GM23338 (cell line): ENCODE results near the gene DDR2. TPM values are rescaled to one million over a fixed set of nuclear protein-coding genes. Genes with fewer than 3 reads are reported as not detected.

Source experiments
- ATAC-seq: fragments of 200-7000 bp; cut with Tn5 transposase; 3 replicates; pipeline ENCODE4 v1.9.1; 2020
- DNase-seq: peaks from one replicate; pipeline ENCODE4 v3.0.0-alpha.2; 2015; ENCODE audit warnings: low spot score
- H2AFZ ChIP-seq: fragments of 200-600 bp; sonication (generic); 2 replicates; pipeline ENCODE4 v1.8.0; 2016; ENCODE audit warnings: antibody characterized with exemption, mild to moderate bottlenecking, moderate library complexity
- H3F3A ChIP-seq: fragments of 200-600 bp; sonication (generic); replicated peaks from 2 replicates; pipeline ENCODE4 v1.8.0; 2017; ENCODE audit warnings: antibody characterized with exemption, mixed run types, low read depth
- H3K27ac ChIP-seq: fragments of 200-600 bp; sonication (generic); 2 replicates; pipeline ENCODE4 v1.6.1; 2016; ENCODE audit warnings: low read depth
- H3K27me3 ChIP-seq: fragments of 200-600 bp; sonication (generic); 2 replicates; pipeline ENCODE4 v1.8.0; 2016; ENCODE audit warnings: mild to moderate bottlenecking, mixed run types, moderate library complexity; ENCODE audit not compliant: insufficient read depth
- H3K36me3 ChIP-seq: fragments of 200-600 bp; sonication (generic); 2 replicates; pipeline ENCODE4 v1.8.0; 2016; ENCODE audit warnings: mild to moderate bottlenecking; ENCODE audit not compliant: insufficient read depth
- H3K4me1 ChIP-seq: fragments of 200-600 bp; sonication (generic); 2 replicates; pipeline ENCODE4 v1.8.0; 2016; ENCODE audit warnings: mild to moderate bottlenecking, moderate library complexity; ENCODE audit not compliant: insufficient read depth
- H3K4me2 ChIP-seq: fragments of 200-600 bp; sonication (generic); 2 replicates; pipeline ENCODE4 v1.7.1; 2017; ENCODE audit warnings: mixed run types
- H3K4me3 ChIP-seq: fragments of 200-600 bp; sonication (generic); 2 replicates; pipeline ENCODE4 v1.6.1; 2016; ENCODE audit warnings: mixed run types
- H3K79me2 ChIP-seq: fragments of 200-600 bp; sonication (generic); replicated peaks from 2 replicates; pipeline ENCODE4 v1.8.0; 2017; ENCODE audit warnings: mild to moderate bottlenecking; ENCODE audit not compliant: insufficient read depth
- H3K9me2 ChIP-seq: fragments of 200-600 bp; sonication (generic); 2 replicates; pipeline ENCODE4 v1.8.0; 2017; ENCODE audit not compliant: insufficient read depth
- H4K20me1 ChIP-seq: fragments of 200-600 bp; sonication (generic); replicated peaks from 2 replicates; pipeline ENCODE4 v1.8.0; 2017; ENCODE audit warnings: mild to moderate bottlenecking; ENCODE audit not compliant: insufficient read depth
- H3K27ac Mint-ChIP-seq: 2 replicates; pipeline ENCODE4 v1.8.0; 2020; ENCODE audit warnings: inconsistent platforms, mild to moderate bottlenecking, moderate library complexity, mixed read lengths
- H3K27me3 Mint-ChIP-seq: 3 replicates; pipeline ENCODE4 v1.8.0; 2022; ENCODE audit warnings: low read depth, mild to moderate bottlenecking, moderate library complexity, mixed read lengths, inconsistent platforms; ENCODE audit not compliant: insufficient read depth, poor library complexity
- H3K36me3 Mint-ChIP-seq: 3 replicates; pipeline ENCODE4 v1.8.0; 2021; ENCODE audit warnings: low read depth, mild to moderate bottlenecking, inconsistent platforms, moderate library complexity, mixed read lengths
- H3K4me1 Mint-ChIP-seq: 3 replicates; pipeline ENCODE4 v1.8.0; 2020; ENCODE audit warnings: mild to moderate bottlenecking, inconsistent platforms, mixed read lengths
- H3K4me3 Mint-ChIP-seq: 3 replicates; pipeline ENCODE4 v1.8.0; 2021; ENCODE audit warnings: moderate library complexity, mild to moderate bottlenecking, inconsistent platforms, mixed read lengths
- H3K9me3 Mint-ChIP-seq: 3 replicates; pipeline ENCODE4 v1.8.0; 2020; ENCODE audit warnings: moderate library complexity, mild to moderate bottlenecking, inconsistent platforms, mixed read lengths
- CREB1 ChIP-seq: fragments of 250-450 bp; sonication (Bioruptor Pico); IDR thresholded peaks from 2 replicates; pipeline ENCODE4 v1.5.0; 2020; ENCODE audit warnings: low read depth, mild to moderate bottlenecking, moderate library complexity
- CTCF ChIP-seq, 2 experiments: fragments of 200-600 bp in 1 of 2; sonication (generic) in 1 of 2; conservative IDR thresholded peaks; 2 replicates each; pipeline versions ENCODE4 v1.5.1 to v1.6.1; 2016 to 2017; ENCODE audit warnings: antibody characterized with exemption in 2 of 2, low read depth in 2 of 2, mild to moderate bottlenecking in 2 of 2, moderate library complexity in 1 of 2
- ETS1 ChIP-seq: IDR thresholded peaks from 2 replicates; pipeline ENCODE4 v1.6.1; 2016; ENCODE audit warnings: antibody characterized with exemption
- EZH2 ChIP-seq: fragments of 200-600 bp; sonication (generic); IDR thresholded peaks from one replicate; pipeline ENCODE4 v1.8.0; 2017; ENCODE audit warnings: antibody characterized with exemption, mild to moderate bottlenecking, low read depth; ENCODE audit not compliant: unreplicated experiment
- EZH2phosphoT487 ChIP-seq: fragments of 200-600 bp; sonication (generic); IDR thresholded peaks from one replicate; pipeline ENCODE4 v1.8.1; 2018; ENCODE audit warnings: antibody characterized with exemption; ENCODE audit not compliant: unreplicated experiment
- JUNB ChIP-seq: IDR thresholded peaks from one replicate; pipeline ENCODE4 v1.6.1; 2016; ENCODE audit warnings: antibody characterized with exemption; ENCODE audit not compliant: unreplicated experiment
- NANOG ChIP-seq: IDR thresholded peaks from 2 replicates; pipeline ENCODE4 v1.6.1; 2016; ENCODE audit warnings: antibody characterized with exemption, borderline replicate concordance
- POLR2AphosphoS5 ChIP-seq: IDR thresholded peaks from 2 replicates; pipeline ENCODE4 v1.6.1; 2016; ENCODE audit warnings: antibody characterized with exemption, low read depth
- REST ChIP-seq: IDR thresholded peaks from one replicate; pipeline ENCODE4 v1.6.1; 2018; ENCODE audit warnings: antibody characterized with exemption; ENCODE audit not compliant: unreplicated experiment
- STAT1 ChIP-seq: IDR thresholded peaks from one replicate; pipeline ENCODE4 v1.6.1; 2016; ENCODE audit warnings: antibody characterized with exemption; ENCODE audit not compliant: unreplicated experiment
- ZNF114 ChIP-seq: fragments of 250-450 bp; sonication (Bioruptor Pico); IDR thresholded peaks from 2 replicates; pipeline ENCODE4 v1.5.0; 2020; ENCODE audit warnings: mild to moderate bottlenecking, moderate library complexity
- ZNF331 ChIP-seq: fragments of 250-450 bp; sonication (Bioruptor Pico); IDR thresholded peaks from 2 replicates; pipeline ENCODE4 v1.5.0; 2020; ENCODE audit warnings: low read depth, mild to moderate bottlenecking, moderate library complexity
- ZNF462 ChIP-seq: fragments of 250-450 bp; sonication (Bioruptor Pico); IDR thresholded peaks from 2 replicates; pipeline ENCODE4 v1.5.0; 2020; ENCODE audit warnings: mild to moderate bottlenecking, moderate library complexity
- polyA plus RNA-seq: library from polyadenylated mRNA; unstranded; fragments of >200 nt; fragmentation: Nextera tagmentation; extraction: Ambion mirVana; gene quantifications from 2 replicates; pipeline ENCODE4 v1.2.1, GENCODE V29; 2016
- total RNA-seq: library from RNA; depleted of rRNA; stranded (reverse); fragments of >200 nt; shearing (Covaris generic); gene quantifications from 2 replicates; pipeline ENCODE4 v1.2.3, GENCODE V29; 2014

DDR2 gene
- total and polyA plus RNA-seq, 2 experiments from 2014 or later = 0.66 to 1.8 TPM

- H3K27ac ChIP-seq = no peak overlapping the region
- no peaks in the 10 kb centered on the region for H3K27me3 ChIP-seq
- H3K27ac Mint-ChIP-seq = no peak overlapping the region
- TF ChIP-seq REST (no peak), EZH2 (no peak), EZH2phosphoT487 (no peak), ZNF114 (no peak), JUNB (no peak), STAT1 (no peak), ZNF331 (CRISPR knock-in tag) (no peak), NANOG (no peak), POLR2AphosphoS5 (no peak), ZNF462 (no peak), ETS1 (no peak), CTCF (conservative IDR thresholded peaks at IDR 0.05; ENCODE audit: low read depth in 2 of 2) (no peak), CREB1 (CRISPR knock-in tag) (no peak)
- H3K4me3 ChIP-seq = no peak overlapping the region
- DNase-seq (no peak), ATAC-seq (no peak)
- H3K9me3 Mint-ChIP-seq = no peaks in the 10 kb centered on the region
- no peaks in the 10 kb centered on the region; the same call in 1 of the 2 replicates for H3K9me2 ChIP-seq
- no peak overlapping the region for H3K4me3 Mint-ChIP-seq
- H3F3A ChIP-seq = no peaks in the 10 kb centered on the region
- H2AFZ ChIP-seq = no peak overlapping the region
- H3K27me3 Mint-ChIP-seq = no peaks in the 10 kb centered on the region
- no peaks in the 10 kb centered on the region for H4K20me1 ChIP-seq
- H3K4me1 ChIP-seq = no peaks in the 10 kb centered on the region
- H3K36me3 Mint-ChIP-seq = no peaks in the 10 kb centered on the region
- H3K36me3 ChIP-seq = no peaks in the 10 kb centered on the region
- H3K4me2 ChIP-seq = no peak overlapping the region
- no peaks in the 10 kb centered on the region for H3K4me1 Mint-ChIP-seq
- H3K79me2 ChIP-seq = no peaks in the 10 kb centered on the region
Measured at GRCh38 chr1:162709870-162710269, 77.6 kb downstream of the DDR2 start.
